A549 (cell line): ENCODE data around the gene SYNDIG1L. TPM values are rescaled to one million over a fixed set of nuclear protein-coding genes. Genes with fewer than 3 reads are reported as not detected.

ENCODE experiments used
- ATAC-seq, 2 experiments: fragments of 200-7000 bp in 1 of 2; fragments of >200 bp in 1 of 2; cut with Nextera tagmentation in 1 of 2; cut with Tn5 transposase in 1 of 2; 3 replicates each; pipeline versions ENCODE4 v1.8.0 to v1.9.1; 2018 to 2020; ENCODE audit warnings: mild to moderate bottlenecking in 1 of 2, moderate library complexity in 1 of 2
- CTCF ChIA-PET: fragments of 300-600 bp; sonication (Branson Sonifier 250); formaldehyde crosslinking; extraction: SDS; loops from one replicate; lab custom pipeline; 2021; ENCODE audit warnings: antibody characterized with exemption, inconsistent platforms; lab: Yijun Ruan, JAX
- POLR2A ChIA-PET: fragments of 350-600 bp; formaldehyde crosslinking; extraction: SDS; loops from one replicate; lab custom pipeline; 2021; ENCODE audit warnings: antibody characterized with exemption, inconsistent platforms; lab: Yijun Ruan, JAX
- DNase-seq, 2 experiments: peaks; one replicate each; pipeline versions ENCODE4 v3.0.0 to v3.0.0-alpha.2; 2011 to 2016; ENCODE audit warnings: low read depth in 1 of 2, low spot score in 1 of 2
- FAIRE-seq: peaks from 2 replicates; lab custom pipeline; 2011; peaks lifted over from hg19 to GRCh38; lab: Jason Lieb, UNC
- H3K27ac ChIP-seq, 2 experiments: fragments of >200 bp; sonication (Bioruptor Twin); formaldehyde crosslinking; 3 replicates each; pipeline ENCODE4 v1.5.1; 2016 to 2017
- H3K4me1 ChIP-seq: fragments of >200 bp; sonication (Bioruptor Twin); formaldehyde crosslinking; 3 replicates; pipeline ENCODE4 v1.6.1; 2016
- H3K4me2 ChIP-seq: fragments of >200 bp; sonication (Bioruptor Twin); formaldehyde crosslinking; 3 replicates; pipeline ENCODE4 v1.6.1; 2016
- H3K4me3 ChIP-seq: fragments of >200 bp; sonication (Bioruptor Twin); formaldehyde crosslinking; 3 replicates; pipeline ENCODE4 v1.5.1; 2016
- H3K9me3 ChIP-seq: fragments of >200 bp; sonication (Bioruptor Twin); formaldehyde crosslinking; 3 replicates; pipeline ENCODE4 v1.6.1; 2016
- BCL3 ChIP-seq: fragments of >200 bp; sonication (Bioruptor Twin); formaldehyde crosslinking; IDR thresholded peaks from 3 replicates; pipeline ENCODE4 v1.6.1; 2016
- CBX8 ChIP-seq: fragments of 200-600 bp; sonication (generic); IDR thresholded peaks from 2 replicates; pipeline ENCODE4 v1.6.1; 2016
- CEBPB ChIP-seq, 2 experiments: fragments of >200 bp in 1 of 2; sonication (Bioruptor Twin) in 1 of 2; formaldehyde crosslinking in 1 of 2; IDR thresholded peaks; 2 replicates each; pipeline ENCODE4 v1.6.1; 2012 to 2016
- CHD2 ChIP-seq: fragments of 150-350 bp; IDR thresholded peaks from 2 replicates; pipeline ENCODE4 v1.6.1; 2014; ENCODE audit warnings: low read length; ENCODE audit not compliant: partially characterized antibody
- EHF ChIP-seq: fragments of 250-450 bp; sonication (Bioruptor Pico); IDR thresholded peaks from 2 replicates; pipeline ENCODE4 v1.5.0; 2020; ENCODE audit warnings: mild to moderate bottlenecking
- EHMT2 ChIP-seq: fragments of 200-600 bp; sonication (generic); IDR thresholded peaks from 2 replicates; pipeline ENCODE4 v1.6.1; 2016; ENCODE audit warnings: antibody characterized with exemption, low read depth, mild to moderate bottlenecking, moderate library complexity
- ELK1 ChIP-seq: fragments of 150-350 bp; IDR thresholded peaks from 2 replicates; pipeline ENCODE4 v1.6.1; 2014; ENCODE audit warnings: low read depth, mild to moderate bottlenecking, low read length
- FOSL2 ChIP-seq, 2 experiments: fragments of 450-650 bp in 1 of 2; fragments of >200 bp in 1 of 2; sonication (Bioruptor Twin) in 1 of 2; formaldehyde crosslinking; IDR thresholded peaks; 2 replicates each; pipeline versions ENCODE4 v1.5.0 to v1.6.1; 2016 to 2020; ENCODE audit warnings: mild to moderate bottlenecking in 1 of 2, moderate library complexity in 1 of 2
- GATA3 ChIP-seq: IDR thresholded peaks from 2 replicates; pipeline ENCODE4 v1.6.1; 2012; ENCODE audit warnings: borderline replicate concordance
- HDAC2 ChIP-seq: fragments of 200-600 bp; sonication (generic); IDR thresholded peaks from 2 replicates; pipeline ENCODE4 v1.6.1; 2016
- HES2 ChIP-seq: fragments of >200 bp; sonication (Bioruptor Twin); formaldehyde crosslinking; IDR thresholded peaks from 2 replicates; pipeline ENCODE4 v1.6.1; 2016
- HEYL ChIP-seq: fragments of 250-450 bp; sonication (Bioruptor Pico); IDR thresholded peaks from 2 replicates; pipeline ENCODE4 v1.8.0; 2021; ENCODE audit warnings: mild to moderate bottlenecking, moderate library complexity
- HOXB13 ChIP-seq: fragments of 250-450 bp; sonication (Bioruptor Pico); IDR thresholded peaks from 2 replicates; pipeline ENCODE4 v1.5.0; 2020; ENCODE audit warnings: low read depth, mild to moderate bottlenecking, moderate library complexity
- MAX ChIP-seq: IDR thresholded peaks from 2 replicates; pipeline ENCODE4 v1.6.1; 2012
- MAZ ChIP-seq: fragments of 150-350 bp; IDR thresholded peaks from 2 replicates; pipeline ENCODE4 v1.6.1; 2014; ENCODE audit warnings: antibody characterized with exemption, low read depth, low read length, borderline replicate concordance
- MYC ChIP-seq: IDR thresholded peaks from 2 replicates; pipeline ENCODE4 v1.6.1; 2012; ENCODE audit warnings: mild to moderate bottlenecking, inconsistent platforms, low read length, improper control_type of control experiment, borderline replicate concordance
- NPAS2 ChIP-seq: fragments of 250-450 bp; sonication (Bioruptor Pico); IDR thresholded peaks from 2 replicates; pipeline ENCODE4 v1.8.0; 2022; ENCODE audit warnings: mild to moderate bottlenecking, moderate library complexity, borderline replicate concordance
- NR3C1 ChIP-seq: fragments of >200 bp; sonication (Bioruptor Twin); formaldehyde crosslinking; IDR thresholded peaks from 3 replicates; pipeline ENCODE4 v1.6.1; 2017
- PBX3 ChIP-seq: IDR thresholded peaks from 2 replicates; pipeline ENCODE4 v1.6.1; 2012
- PHF8 ChIP-seq: fragments of 200-600 bp; sonication (generic); IDR thresholded peaks from 2 replicates; pipeline ENCODE4 v1.6.1; 2016; ENCODE audit warnings: low read depth, mild to moderate bottlenecking, antibody characterized with exemption, moderate library complexity, borderline replicate concordance
- POLR2A ChIP-seq: IDR thresholded peaks from 2 replicates; pipeline ENCODE4 v1.6.1; 2012; ENCODE audit warnings: mild to moderate bottlenecking, low read length
- RARB ChIP-seq: fragments of 250-450 bp; sonication (Bioruptor Pico); IDR thresholded peaks from 2 replicates; pipeline ENCODE4 v1.8.0; 2021; ENCODE audit warnings: mild to moderate bottlenecking, moderate library complexity
- RFX5 ChIP-seq: fragments of 450-650 bp; IDR thresholded peaks from 2 replicates; pipeline ENCODE4 v1.7.1; 2014; ENCODE audit warnings: antibody characterized with exemption, mild to moderate bottlenecking, moderate library complexity
- RNF2 ChIP-seq: fragments of 200-600 bp; sonication (generic); IDR thresholded peaks from 2 replicates; pipeline ENCODE4 v1.6.1; 2016; ENCODE audit warnings: low read depth, mild to moderate bottlenecking, antibody characterized with exemption, moderate library complexity, borderline replicate concordance
- USF2 ChIP-seq: fragments of 450-650 bp; IDR thresholded peaks from 2 replicates; pipeline ENCODE4 v1.6.1; 2014; ENCODE audit warnings: antibody characterized with exemption
- ZC3H11A ChIP-seq: fragments of 450-650 bp; IDR thresholded peaks from 2 replicates; pipeline ENCODE4 v1.6.1; 2014; ENCODE audit warnings: antibody characterized with exemption, mild to moderate bottlenecking
- ZFP36 ChIP-seq: fragments of 450-650 bp; IDR thresholded peaks from 2 replicates; pipeline ENCODE4 v1.6.1; 2014; ENCODE audit warnings: borderline replicate concordance; ENCODE audit not compliant: partially characterized antibody
- ZNF302 ChIP-seq: fragments of 250-450 bp; sonication (Bioruptor Pico); IDR thresholded peaks from 2 replicates; pipeline ENCODE4 v1.9.0; 2021; ENCODE audit warnings: inconsistent platforms, mild to moderate bottlenecking, moderate library complexity
- ZSCAN20 ChIP-seq: fragments of 250-450 bp; sonication (Bioruptor Pico); IDR thresholded peaks from 2 replicates; pipeline ENCODE4 v1.8.0; 2022; ENCODE audit warnings: mild to moderate bottlenecking, moderate library complexity
- WGBS: methylation state at CpG from one replicate; pipeline ENCODE4 v1.1.6; 2017; ENCODE audit errors: missing lambda C conversion rate; 5-methylcytosine and 5-hydroxymethylcytosine counted together
- polyA plus RNA-seq, 4 experiments: library from polyadenylated mRNA; depleted of rRNA in 3 of 4; stranded (reverse); fragments of >200 nt; fragmentation: RNase III in 1 of 4; extraction: RNeasy Plus Mini Kit Qiagen cat#74134 plus additional on column Dnase treatment in 1 of 4; gene quantifications; 2 replicates in 3 of 4; 3 replicates in 1 of 4; pipeline ENCODE4 v1.2.3, GENCODE V29; 2011 to 2017

The SYNDIG1L gene
- polyA plus RNA-seq, 2 of the 4 experiments (the other 2 are of a cell fraction), result not detected

- H3K4me3 ChIP-seq, result no peak overlapping the region
- POLR2A ChIA-PET, result no interaction called here
- CTCF ChIA-PET, result interaction anchor here (0.6 to 7.6 kb wide), 7 partner anchors 8 to 254 kb away, joined by 3 to 67 read pairs (median 4); partner anchors contain the start of gene LTBP2
- H3K4me2 ChIP-seq, result no peak overlapping the region
- H3K27ac ChIP-seq, result no peak overlapping the region
- WGBS, result 63% methylated on average over 17 of the region's 17 CpGs
- DNase-seq, result no peak
- no peak for ATAC-seq
- TF ChIP-seq RARB (CRISPR knock-in tag), result no peak
- TF ChIP-seq CBX8, result no peak
- no peak for TF ChIP-seq ZNF302
- no peak for TF ChIP-seq RNF2
- no peak for TF ChIP-seq MAX
- TF ChIP-seq HDAC2, result no peak
- no peak for TF ChIP-seq ZSCAN20
- no peak for TF ChIP-seq NPAS2 (CRISPR knock-in tag)
- no peak for TF ChIP-seq CEBPB (IDR thresholded peaks at IDR 0.05)
- no peak for TF ChIP-seq ELK1
- no peak for TF ChIP-seq NR3C1
- no peak for TF ChIP-seq HEYL (CRISPR knock-in tag)
- no peak for TF ChIP-seq ZFP36
- no peak for TF ChIP-seq HES2
- TF ChIP-seq USF2, result no peak
- no peak for TF ChIP-seq HOXB13 (CRISPR knock-in tag)
- no peak for TF ChIP-seq MYC
- no peak for TF ChIP-seq CHD2
- TF ChIP-seq POLR2A, result no peak
- no peak for TF ChIP-seq BCL3
- H3K9me3 ChIP-seq, result no peaks in the 10 kb centered on the region
- FAIRE-seq, result no peak
- H3K4me1 ChIP-seq, result no peaks in the 10 kb centered on the region
Observed at GRCh38 chr14:74358176-74358829, 67.7 kb downstream of the SYNDIG1L start.

GRCh38 chr14:74357585-74357984 is 68.4 kb downstream of the SYNDIG1L start:
- ATAC-seq (no peak), DNase-seq (no peak), FAIRE-seq (no peak)
- Histone ChIP-seq H3K4me2 (no peak overlapping the region), H3K27ac (no peak overlapping the region), H3K4me3 (no peak overlapping the region), H3K9me3 (no peaks in the 10 kb centered on the region), H3K4me1 (no peaks in the 10 kb centered on the region)
- ChIA-PET POLR2A (no interaction called here), CTCF (interaction anchor here (0.6 to 7.6 kb wide), 5 partner anchors 9 to 121 kb away, joined by 3 to 67 read pairs (median 4); no protein-coding TSS in a partner anchor)
- no peak for TF ChIP-seq MAZ
- no peak for TF ChIP-seq PHF8
- TF ChIP-seq EHMT2, result no peak
- no peak for TF ChIP-seq CHD2
- no peak for TF ChIP-seq EHF (CRISPR knock-in tag)
- no peak for TF ChIP-seq ELK1
- TF ChIP-seq HEYL (CRISPR knock-in tag), result no peak
- no peak for TF ChIP-seq NR3C1
- no peak for TF ChIP-seq ZC3H11A
- no peak for TF ChIP-seq PBX3
- TF ChIP-seq HOXB13 (CRISPR knock-in tag), result no peak
- no peak for TF ChIP-seq RFX5
- no peak for TF ChIP-seq FOSL2 (IDR thresholded peaks at IDR 0.05)
- TF ChIP-seq FOSL2 (CRISPR knock-in tag; IDR thresholded peaks at IDR 0.05), result no peak
- no peak for TF ChIP-seq GATA3
- TF ChIP-seq BCL3, result no peak
- TF ChIP-seq RNF2, result no peak
- 85% methylated on average over 14 of the region's 19 CpGs for WGBS
